Hematopoietic multipotent progenitor cell treated with erythropoietin and hydrocortisone succinate and interleukin-3 and kit ligand, for 6 days (in vitro differentiated cells): ENCODE data around the gene SLC19A1.
A peak's percentile ranks its signal among the peaks of the same experiment; 100 is the strongest.
"Not testable (repeated sequence)": the region's sequence is repeated elsewhere in the genome, so short reads cannot be mapped to it uniquely, and the experiment has no call there.

Experiments
- DNase-seq: peaks from one replicate; pipeline ENCODE4 v3.0.0-alpha.2; 2015

Gene SLC19A1

DNA sequence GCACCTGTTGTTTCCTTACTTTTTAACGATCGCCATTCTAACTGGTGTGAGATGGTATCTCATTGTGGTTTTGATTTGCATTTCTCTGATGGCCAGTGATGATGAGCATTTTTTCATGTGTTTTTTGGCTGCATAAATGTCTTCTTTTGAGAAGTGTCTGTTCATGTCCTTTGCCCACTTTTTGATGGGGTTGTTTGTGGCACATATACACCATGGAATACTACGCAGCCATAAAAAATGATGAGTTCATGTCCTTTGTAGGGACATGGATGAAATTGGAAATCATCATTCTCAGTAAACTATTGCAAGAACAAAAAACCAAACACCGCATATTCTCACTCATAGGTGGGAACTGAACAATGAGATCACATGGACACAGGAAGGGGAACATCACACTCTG is 39.0 kb downstream of the SLC19A1 start:
- not testable (repeated sequence) for DNase-seq

GRCh38 chr21:45502600-45502999 is 39.6 kb downstream of the SLC19A1 start:
- DNase-seq = no peak

GRCh38 chr21:45502006-45502345 is 40.3 kb downstream of the SLC19A1 start:
- no peak for DNase-seq

DNA sequence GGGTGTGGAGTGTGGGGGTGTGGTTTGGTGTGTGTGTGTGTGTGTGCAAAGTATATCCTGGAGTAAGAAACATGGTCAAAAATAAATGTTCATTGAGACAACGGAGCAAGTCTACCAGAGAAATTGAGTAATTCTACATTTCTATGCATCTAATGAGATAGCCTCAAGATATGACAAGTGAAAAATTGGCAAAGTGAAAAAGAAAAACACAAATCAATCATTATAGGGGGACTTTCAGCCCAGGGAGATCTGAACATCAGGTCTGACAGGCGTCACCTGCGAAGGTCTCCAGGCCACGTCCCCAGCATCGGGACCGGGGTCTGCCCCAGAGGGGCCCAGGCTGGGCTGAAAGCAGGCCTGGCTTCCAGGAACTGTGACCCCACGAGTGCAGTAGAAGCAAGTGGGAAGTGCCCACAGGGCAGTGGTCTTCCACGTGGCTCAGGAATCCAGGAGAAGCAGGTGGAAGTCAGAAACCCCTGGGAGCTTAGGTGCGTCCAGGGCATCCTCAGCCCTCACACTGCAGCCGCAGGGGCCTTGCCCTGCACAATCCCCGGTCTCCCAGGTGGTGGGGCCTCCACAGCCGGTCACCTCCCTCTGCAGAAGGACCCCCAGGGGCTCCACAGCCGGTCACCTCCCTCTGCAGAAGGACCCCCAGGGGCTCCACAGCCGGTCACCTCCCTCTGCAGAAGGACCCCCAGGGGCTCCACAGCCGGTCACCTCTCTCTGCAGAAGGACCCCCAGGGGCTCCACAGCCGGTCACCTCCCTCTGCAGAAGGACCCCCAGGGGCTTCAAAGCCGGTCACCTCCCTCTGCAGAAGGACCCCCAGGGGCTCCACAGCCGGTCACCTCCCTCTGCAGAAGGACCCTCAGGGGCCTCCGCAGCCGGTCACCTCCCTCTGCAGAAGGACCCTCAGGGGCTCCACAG is 40.9 kb downstream of the SLC19A1 start:
- peak; percentile 24 for DNase-seq

DNA sequence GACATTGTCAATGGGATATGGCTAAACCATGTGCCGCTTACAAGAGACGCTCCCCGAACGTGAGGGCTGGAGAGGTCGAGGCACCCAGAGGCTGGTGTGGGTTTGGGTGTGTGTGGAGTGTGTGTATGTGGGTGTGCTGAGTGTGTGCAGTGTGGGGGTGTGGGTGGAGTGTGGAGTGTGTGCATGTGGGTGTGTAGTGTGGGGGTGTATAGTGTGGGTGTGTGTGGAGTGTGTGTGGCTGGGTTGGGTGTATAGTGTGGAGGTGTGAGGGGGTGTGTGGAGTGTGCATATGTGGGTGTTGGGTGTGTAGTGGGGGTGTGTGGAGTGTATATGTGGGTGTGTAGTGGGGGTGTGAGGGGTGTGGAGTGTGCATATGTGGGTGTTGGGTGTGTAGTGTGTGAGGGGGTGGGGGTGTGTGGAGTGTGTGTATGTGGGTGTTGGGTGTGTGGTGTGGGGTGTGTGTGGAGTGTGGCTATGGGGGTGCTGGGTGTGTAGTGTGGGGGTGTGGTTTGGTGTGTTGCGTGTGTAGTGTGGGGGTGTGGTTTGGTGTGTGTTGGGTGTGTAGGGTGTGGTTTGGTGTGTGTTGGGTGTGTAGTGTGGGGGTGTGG is 42.2 kb downstream of the SLC19A1 start:
- no peak for DNase-seq

DNA sequence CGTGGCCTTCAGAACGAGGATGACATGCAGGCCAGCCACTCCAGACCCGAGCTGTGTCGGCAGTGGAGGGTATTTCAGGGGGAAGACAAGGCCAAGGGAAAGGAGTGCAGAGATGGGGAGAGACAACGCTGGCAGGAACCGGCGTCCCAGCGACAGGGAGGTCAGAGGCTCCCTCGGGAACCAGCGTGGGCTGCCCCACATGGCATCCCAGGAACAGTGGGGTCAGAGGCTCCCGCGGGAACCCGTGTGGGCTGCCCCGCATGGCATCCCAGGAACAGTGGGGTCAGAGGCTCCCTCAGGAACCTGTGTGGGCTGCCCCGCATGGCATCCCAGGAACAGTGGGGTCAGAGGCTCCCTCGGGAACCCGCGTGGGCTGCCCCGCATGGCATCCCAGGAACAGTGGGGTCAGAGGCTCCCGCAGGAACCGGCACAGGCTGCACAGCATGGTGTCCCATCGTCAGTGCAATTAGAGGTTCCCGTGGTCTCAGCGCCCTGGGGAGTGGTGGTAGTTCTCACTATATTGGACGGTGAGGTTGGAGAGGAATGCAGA is 43.0 kb downstream of the SLC19A1 start:
- no peak for DNase-seq

GRCh38 chr21:45498646-45499000 is 43.6 kb downstream of the SLC19A1 start:
- DNase-seq = no peak

DNA sequence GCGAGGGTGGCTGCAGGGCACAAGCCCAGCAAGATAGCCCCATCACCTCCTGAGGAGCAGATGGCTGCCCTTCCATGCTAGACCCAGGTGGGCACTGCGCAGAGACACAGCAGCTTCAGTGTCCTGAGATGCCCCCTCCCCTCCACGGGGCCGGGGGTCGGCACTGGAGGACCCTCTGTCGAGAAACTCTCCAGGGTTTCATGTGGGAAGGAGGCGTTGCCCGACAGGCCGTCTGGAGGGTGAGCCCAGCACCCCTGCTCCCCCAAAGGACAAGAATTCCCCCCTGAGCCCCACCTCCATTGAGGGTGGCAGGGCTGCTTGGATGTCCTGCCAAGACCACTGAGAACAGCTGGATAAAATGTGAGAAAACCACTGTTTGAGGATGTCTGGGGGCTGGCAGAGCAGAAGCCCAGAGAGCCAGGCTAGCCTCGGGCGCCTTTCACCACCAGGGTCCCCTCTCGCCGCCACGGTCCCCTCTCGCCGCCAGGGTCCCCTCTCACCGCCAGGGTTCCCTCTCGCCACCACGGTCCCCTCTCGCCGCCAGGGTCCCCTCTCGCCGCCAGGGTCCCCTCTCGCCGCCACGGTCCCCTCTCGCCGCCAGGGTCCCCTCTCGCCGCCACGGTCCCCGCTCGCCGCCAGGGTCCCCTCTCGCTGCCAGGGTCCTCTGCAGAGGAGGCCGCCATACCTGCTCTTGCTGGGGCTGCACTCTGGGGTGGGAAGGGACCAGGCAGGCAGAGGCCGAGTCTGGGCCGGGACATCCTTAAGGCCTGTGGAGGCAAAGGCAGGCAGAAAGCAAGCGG is 44.2 kb downstream of the SLC19A1 start:
- DNase-seq = no peak

DNA sequence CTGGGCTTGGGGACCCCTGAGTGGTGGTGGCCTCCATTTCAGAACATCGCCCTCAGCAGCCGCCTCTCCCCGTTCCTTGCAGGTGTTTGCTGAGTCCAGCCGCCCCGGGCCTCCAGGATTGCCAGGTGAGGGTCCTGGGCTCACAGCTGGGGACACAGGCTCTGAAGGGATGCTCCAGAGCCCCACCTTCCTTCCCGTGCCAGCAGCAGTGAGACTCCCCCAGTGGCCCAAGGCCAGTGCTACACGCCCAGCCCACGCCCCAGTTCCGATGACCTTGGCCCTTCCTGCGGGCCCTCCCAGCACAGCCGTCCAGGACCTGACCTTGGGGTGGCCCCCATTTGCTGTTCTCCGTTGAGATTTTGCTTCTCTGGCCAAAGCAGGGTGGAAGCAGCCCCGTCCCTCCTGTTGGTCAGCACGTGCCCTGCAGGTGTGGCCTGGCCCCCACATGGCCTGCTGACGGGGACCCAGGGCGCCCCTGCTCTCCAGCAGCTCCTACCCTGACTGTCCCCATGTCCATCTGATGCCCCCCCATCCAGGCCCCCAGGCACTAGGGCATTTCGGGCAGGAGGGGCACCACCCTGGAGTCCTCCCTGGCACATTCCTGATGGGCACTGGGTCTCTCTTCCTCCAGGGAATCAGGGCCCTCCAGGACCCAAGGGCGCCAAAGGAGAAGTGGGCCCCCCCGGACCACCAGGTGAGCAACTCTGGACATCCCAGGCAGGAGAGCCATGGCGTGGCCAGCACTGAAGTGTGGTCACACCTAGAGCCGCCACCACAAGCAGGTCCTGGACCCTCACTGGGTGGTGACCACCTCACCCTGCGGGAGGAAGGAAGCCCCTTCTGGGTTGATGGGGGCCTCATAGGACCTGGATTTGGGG is 45.0 kb downstream of the SLC19A1 start:
- DNase-seq = no peak

DNA sequence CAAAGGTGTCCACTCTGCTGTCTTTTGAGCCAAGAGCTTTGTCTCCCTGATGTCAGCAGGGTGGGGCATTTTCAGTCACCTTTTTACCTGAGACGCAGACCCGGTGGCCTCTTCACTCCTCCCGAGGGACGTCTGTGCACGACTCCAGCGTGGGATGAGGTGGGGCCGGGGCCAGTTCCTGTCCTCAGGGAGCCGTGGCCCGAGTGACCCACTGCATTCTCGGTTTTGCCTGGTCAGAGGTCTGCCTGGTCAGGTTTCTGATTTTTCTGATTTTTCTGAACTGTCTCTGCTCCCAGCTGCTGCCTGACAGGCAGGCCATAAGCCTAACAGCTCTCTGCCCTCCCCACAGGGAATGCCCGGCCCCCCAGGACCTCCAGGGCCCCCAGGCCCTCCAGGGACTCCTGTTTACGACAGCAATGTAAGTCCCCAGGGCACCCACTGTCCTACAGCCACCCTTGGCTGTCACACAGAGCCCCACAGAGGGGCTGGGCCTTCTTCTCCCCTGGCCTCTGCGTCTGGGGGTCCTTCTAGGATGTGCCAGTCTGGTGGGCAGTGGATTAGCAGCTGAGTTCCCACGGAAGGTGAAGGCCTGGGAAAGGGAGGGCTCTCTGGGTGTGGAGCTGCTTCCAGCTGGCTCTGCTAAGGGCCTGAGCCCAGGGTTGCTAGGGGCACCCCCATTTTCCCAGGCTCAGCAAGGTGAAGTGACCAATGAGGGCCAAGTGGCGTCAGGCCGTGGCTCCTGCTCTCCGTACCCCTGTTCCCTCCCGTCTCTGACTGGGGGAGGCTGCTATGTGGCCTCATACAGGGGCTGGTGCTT is 45.9 kb downstream of the SLC19A1 start:
- no peak for DNase-seq

DNA sequence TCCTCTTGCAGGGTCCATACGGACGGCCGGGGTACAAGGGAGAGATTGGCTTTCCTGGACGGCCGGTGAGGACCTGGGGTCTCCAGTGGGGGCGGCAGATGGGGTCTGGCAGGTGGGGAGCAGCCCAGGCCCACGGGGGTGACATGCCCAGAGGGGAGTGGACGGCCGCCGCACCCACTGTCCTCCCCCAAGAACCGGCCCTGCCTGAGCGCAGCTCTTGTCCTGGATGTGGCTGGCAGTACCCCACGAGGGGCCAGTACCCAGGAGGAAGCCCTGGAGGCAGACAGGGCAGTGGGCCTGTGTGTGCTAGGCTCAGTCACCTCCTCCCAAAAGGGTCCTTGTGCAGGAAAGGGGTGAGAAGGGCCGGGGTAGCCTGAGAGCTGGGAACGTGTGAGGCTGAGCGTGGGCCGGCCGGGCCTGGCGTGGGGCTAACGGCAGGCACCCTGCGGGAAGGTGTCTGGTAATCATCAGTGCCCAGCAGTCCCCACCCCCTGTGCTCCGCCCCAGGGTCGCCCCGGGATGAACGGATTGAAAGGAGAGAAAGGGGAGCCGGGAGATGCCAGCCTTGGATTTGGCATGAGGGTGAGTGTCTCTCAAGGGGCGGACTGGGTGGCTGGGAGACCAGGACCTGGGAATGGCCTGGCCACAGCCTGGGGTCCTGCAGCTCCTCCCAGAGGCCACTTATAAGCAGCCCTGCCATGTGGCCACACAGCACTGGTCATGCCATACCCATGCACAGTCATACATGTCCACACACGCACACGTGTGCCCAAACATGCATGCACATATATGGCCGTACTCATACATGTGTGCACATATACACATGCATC is 47.2 kb downstream of the SLC19A1 start:
- no peak for DNase-seq

DNA sequence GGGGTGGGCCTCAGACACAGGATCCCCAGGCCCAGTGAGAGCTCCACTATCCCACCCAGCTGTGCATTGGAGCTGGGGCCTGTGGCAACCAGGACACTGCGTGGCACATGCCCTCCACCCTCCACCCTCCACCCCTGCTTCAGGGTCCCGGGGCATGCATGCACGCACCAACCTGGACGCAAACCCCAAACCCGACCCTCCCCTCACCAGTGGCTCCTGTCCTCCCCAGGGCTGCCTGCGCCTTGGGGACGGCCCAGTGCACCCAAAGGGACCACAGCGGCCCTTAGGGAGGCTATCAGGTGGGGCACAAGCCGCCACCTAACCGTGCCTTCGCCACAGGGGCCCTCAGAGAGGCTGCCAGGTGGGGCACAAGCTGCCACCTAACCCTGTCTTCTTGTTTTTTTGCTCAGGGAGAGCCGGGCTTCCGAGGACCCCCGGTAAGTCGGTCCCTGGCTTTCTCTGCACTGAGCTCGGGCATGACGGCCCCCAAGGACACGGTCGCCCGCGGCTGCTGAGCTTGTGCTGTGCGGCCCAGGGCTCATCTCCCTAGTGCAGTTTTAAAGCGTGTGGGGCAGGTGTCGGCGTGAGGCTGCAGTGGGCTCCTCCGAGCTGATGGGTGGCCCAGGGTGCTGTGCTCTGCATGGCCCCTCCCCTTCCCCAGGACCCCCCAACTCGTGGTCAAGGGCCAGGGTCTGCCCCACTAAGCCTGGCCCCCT is 47.9 kb downstream of the SLC19A1 start:
- no peak for DNase-seq

- no peak for DNase-seq
Measured at GRCh38 chr21:45493401-45494001, 48.7 kb downstream of the SLC19A1 start.

DNA sequence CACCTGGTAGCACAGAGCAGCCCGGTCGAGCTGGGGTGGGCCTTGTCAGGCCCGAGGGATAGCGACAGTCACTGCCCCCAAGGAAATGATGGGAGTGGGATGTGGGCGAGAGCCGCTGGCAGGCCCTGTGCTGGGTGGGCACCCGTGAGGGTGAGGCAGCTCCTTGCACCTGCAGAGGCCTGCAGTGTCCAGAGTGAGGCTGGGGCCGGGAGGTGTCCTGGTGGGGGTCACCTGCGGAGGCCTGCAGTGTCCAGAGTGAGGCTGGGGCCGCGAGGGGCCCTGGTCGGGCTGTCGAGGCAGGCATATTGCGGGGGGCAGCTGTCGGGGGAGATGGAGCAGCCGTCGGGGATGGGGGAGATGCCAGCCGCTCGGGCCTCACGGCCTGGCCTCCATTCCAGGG is 49.5 kb downstream of the SLC19A1 start:
- DNase-seq = no peak

GRCh38 chr21:45491623-45492022 is 50.6 kb downstream of the SLC19A1 start:
- no peak for DNase-seq

DNA sequence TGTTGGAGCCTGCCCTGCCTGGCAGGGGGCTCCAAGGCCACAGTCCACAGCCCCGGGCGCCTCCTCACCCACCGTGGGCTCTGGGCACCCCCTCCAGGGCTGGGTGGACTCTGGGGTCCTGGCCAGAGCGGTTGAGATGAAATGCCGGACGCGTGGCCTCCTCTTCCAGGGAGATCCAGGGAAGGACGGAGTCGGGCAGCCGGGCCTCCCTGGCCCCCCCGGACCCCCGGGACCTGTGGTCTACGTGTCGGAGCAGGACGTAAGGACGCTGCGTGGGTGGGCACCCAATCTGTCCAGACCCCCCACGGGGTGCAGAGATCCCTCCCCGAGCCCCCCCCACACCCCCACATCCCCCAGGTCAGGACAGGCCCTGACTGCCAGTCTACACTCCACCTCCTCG is 51.2 kb downstream of the SLC19A1 start:
- DNase-seq = no peak

- DNase-seq = no peak
Measured at GRCh38 chr21:45490049-45490731, 52.0 kb downstream of the SLC19A1 start.

DNA sequence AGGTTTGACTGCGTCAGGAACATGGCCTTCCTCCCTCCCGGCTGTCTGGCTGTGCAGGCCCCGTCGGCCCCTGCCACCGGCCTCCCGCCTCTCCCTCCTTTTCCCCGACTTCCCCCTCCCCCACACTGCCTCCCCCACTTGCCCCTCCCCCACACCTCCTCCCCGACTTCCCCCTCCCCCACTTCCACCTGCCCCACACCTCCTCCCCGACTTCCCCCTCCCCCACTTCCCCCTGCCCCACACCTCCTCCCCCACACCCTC is 52.6 kb downstream of the SLC19A1 start:
- DNase-seq = no peak
